ENCODE measurements around the gene WDR88.

The WDR88 gene

DNA sequence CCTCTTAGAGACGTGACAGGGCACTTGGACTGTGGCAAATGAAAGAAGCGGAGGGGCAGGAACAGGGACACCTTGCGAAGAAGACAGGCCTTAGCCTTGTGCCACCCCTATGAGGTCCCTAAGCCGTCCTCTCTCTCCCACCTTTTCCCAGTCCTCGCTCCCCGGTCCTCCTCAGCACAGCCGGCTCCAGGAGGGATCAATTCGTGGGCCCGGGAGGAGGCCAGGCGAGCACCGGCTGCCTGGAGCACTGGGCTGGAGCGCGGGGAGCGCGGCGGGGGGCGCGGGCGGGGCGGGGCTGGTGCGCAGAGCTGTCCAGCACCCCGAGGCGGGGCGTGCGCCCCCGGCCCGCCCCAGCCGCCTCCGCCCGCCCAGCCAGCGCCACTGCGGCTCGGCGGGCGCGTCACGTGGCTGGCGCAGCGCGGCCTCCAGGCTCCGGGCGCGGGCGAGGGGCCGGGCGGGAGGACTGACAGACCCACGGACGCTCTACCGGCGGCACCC lies 62.0 kb downstream of the WDR88 start, which contains the start of gene LRP3:
TSS of gene LRP3 (plus strand) at position 466 of the 498 bp plus-strand sequence. CDS start 456 bp downstream, outside the sequence.
- DNase-seq = peak in 6 of 10 donors; percentile 50 to 90 (median 74)
- intact Hi-C loops (cut with DNase I) = loop anchor here (1.0 kb wide), 1 partner anchor 17 kb away; no protein-coding TSS in a partner anchor

DNA sequence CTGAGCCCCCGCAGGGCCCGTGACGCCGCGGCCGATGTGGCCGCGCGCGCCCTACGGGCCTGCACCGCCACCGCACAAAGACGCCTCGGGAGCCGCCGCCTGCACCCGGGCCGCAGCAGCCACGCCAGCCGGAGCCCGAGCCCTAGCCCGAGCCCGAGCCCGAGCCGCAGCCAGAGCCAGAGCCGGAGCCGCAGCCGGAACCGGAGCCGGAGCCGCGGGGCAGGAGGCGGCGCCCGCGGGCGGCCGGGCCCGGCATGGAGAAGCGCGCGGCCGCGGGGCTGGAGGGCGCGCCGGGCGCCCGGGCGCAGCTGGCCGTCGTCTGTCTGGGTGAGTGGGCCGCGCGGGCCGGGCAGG lies 62.6 kb downstream of the WDR88 start:
- intact Hi-C loops (cut with DNase I) = loop anchor here (1.0 kb wide), 1 partner anchor 17 kb away; no protein-coding TSS in a partner anchor
- DNase-seq = peak in 3 of 10 donors; percentile 71 to 79 (median 76)

DNA sequence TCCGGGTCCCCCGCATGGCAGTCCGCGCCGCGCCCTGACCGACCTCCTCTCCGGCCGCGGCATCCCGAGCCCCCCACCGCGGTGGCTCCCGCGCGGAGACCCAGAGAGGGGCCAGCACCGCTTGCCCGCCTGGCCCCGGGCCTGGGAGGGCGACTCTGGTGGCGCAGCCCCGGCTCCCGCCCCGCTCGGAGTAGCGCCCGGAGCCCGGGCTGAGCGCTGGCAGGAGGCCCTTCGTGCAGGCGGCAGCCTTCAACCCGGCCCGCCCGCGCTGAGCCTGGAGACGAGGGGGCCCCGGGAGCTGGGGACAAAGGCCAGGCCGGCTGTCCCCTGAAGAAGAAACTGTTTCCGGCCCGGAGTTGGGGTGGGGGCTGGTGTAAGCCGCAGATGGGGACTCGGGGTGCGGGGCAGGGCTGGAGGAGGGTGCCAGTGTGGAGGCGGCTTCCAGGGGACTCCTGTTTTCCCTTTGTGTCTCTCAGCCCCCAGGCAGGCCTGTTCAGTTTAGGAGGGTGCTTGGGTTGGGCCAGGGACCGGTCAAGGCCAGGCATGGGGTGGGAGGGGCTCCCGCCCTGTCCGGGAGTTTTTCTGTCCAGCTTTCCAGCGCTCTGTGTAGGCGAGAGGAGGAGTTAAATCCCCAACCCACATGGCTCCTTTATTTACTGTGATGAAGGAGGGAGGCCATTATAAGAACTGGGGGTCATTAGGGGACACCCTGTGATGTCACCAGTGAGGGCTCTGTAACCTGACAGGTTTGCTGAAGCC lies 63.2 kb downstream of the WDR88 start:
- DNase-seq = peak in 3 of 10 donors; percentile 76 to 84 (median 82)

DNA sequence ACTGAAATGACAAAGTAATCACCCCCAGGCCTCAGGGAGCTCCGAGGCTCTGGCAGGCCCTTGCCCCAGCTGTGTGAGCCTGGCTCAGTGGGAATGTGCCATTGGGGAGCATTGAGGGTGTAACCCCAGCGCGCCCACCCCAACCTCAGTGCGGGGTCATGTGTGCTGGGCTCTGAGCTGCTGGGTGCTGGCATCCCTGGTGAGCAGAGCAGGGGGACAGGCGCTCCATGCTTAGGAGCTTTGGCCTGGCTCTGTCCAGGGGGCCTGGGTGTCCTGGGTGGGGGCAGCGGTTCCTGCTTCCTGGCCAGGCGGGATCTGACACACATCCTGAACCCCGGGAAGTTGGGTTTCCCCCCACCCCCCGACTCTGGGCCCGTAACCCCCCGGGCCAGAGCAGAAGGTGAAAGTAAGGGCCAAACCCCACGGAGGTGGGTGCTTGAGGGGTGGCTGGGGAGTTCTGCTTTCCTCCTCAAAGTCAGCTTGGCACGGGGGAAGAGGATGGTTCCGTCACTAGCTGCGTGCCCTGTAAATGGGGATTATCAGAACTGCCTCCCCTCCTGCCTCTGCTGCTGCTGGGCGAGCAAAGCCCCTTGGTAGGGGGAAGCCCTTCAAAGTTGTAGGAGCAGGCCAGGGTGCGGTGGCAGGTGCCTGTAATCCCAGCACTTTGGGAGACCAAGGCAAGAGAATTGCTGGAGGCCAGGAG lies 63.9 kb downstream of the WDR88 start:
- intact Hi-C loops (cut with DNase I) = no loop called here
- DNase-seq = peak in 3 of 10 donors; percentile 54 to 70 (median 66)

More for the DNA sequence above, 63.2 kb downstream of the WDR88 start:
- intact Hi-C loops (cut with DNase I) = loop anchor here (1.0 kb wide), 1 partner anchor 18 kb away; no protein-coding TSS in a partner anchor

DNA sequence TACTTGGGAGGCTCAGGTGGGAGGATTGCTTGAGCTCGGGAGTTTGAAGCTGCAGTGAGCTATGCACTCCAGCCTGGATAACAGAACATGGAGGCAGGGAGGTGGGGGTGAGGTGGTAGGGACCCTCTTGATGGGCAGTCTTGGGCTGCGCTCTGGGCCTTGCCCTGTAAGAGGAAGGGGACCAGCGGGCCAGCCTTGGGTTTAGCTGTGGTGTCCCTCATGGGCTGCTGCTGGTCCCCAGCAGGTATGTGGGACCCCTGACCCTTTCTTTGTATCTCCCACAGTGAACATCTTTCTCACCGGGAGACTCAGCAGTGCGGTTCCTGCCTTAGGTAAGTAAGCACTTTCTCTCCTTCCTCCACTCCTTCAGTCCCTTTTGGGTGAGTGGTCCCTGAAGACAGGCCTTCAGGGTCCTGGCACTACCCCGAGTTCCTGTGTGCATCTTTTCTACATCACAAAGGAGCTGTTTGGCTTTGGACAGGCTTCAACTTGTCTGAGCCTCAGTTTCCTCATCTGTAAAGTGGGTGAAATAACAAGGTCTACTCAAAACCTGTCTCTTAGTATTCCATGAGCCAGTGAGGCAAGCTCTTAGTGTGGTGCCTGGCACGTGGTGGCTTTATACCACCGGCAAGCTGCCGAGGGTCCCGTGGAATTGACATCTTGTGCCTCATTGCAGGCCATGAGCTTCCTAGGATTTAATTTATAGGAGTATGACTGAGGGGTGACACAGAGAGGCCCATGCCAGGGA lies 64.7 kb downstream of the WDR88 start:
- DNase-seq = peak in 2 of 10 donors; percentile 24 to 60
- intact Hi-C loops (cut with DNase I) = no loop called here

DNA sequence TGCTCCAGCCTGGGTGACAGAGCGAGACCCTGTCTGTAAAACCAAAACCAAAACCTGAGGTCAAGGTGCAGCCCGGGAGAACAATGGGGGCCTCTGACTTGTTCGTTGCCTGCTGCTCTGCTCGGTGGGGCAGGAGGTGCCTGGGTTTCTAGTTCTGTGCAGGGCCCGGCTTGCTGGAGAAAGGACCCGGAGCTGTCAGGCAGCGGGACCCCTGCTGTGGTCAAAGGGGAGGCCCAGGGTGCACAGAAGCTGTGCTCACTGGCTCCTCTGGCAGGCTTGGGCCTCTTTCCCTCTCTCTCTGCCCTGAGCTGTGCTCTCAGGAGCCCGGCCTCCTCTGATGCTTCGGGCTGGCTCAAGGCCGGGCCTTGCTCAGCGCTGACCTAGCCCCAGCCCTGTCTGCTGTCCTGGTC lies 65.7 kb downstream of the WDR88 start:
- intact Hi-C loops (cut with DNase I) = no loop called here
- no peak for DNase-seq

DNA sequence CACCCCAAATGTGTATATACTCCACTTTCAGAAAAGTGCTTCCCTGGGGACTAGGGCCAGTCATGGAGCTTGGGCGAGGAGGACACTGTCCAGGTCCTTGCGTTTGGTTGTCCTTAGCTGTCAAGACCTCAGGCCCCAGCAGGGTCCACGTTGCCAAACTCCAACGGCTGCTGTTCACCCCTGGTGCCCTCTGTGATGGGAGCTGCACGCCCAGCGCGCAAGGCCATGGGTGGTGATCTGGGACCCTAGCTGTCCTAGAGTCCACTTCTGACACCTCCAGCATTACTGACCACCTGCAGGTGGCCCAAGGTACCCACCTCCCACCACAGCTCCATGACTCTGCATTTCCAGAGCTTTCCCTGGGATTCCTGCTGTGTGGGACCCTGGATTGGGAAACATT lies 66.3 kb downstream of the WDR88 start:
- intact Hi-C loops (cut with DNase I) = no loop called here
- DNase-seq = no peak

DNA sequence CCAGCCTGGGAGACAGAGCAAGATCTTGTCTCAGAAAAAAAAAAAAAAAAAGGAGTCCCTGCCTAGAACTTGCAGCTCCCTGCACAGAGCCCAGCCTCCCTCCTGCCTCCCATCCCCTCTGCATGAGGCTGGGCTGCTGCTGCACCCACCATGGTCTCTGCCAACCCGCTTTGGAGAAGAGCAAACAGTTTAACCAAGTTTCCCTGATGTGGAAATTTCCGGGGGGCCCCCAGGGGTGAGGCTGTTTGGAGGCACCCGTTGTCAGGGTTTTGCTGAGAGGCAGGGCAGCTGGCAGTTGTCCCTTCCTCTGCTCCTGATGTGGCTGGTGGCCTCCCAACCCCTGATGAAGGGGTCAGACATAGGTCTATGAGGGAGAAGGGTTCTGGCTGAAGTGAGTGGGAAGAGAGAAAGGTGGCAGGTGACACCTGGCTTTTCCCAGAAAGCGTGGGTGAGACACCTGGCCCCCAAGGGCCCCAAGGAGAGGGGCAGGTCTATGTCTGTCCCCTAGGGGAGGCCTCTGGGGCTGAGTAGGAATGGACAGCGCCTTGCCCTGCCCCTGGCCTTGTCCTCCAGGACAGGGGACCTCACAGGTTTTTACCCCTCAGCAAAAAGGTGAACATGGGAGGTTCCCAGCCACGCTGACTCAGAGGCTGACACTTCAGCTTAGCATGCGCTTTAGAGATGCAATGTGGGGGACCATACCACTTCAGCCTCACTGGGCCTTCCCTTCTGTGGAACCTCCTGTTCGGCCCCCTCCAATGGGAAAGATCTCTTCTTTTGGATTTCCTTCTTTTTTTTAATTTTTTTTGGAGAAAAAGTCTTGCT lies 67.7 kb downstream of the WDR88 start:
- intact Hi-C loops (cut with DNase I) = no loop called here
- DNase-seq = no peak

DNA sequence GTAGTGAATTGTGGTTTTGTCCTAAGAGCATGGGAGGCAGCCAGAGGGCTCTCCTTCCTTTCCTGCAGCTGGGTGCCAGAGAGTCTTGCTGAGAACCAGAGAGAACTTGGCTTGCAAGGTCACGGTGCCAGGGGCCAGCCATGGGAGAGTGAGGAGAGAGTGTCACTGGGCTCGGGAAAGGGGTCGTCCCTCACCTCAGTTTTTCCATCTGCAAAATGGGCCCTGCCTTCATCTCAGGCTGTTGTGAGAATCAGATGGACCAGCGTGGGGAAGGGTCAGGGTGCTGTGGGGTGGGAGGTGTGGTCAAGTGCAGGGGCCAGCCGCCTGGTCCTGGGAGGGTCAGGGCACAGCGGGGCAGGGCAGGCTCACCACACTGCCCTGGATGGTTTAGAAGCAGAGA lies 69.6 kb downstream of the WDR88 start:
- intact Hi-C loops (cut with DNase I) = no loop called here
- peak in 1 of 10 donors; percentile 48 for DNase-seq

DNA sequence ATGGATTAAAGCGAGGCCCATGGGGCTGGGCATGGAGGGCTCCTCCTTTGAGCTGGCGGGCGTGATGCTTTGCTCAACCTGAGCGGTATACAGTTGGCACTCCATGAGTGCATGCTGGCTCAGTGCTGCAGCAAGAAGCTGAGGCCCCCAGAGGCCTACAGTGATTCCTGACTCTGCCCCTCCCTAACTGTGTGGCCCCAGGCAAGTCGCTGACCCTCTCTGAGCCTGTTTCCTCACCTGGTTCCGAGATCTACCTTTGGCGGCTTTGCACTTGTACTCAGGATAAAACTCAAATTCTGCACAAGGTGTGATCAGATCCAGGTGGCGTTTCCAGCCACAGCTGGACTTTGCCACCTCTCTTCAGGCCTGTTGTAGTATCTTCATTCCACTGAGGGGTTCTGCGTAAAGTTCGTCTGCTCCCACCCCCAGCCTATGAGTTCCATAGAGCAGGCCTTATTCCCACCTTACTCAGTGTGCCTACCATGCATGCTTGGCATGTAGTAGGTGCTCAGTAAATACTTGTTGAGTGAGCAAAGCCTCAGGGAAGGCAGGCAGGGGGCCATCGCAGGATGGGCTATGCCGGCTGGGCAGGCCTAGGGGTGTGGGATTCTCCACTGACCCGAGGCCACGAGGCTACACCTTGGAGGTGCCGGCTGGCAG lies 70.1 kb downstream of the WDR88 start:
- intact Hi-C loops (cut with DNase I) = no loop called here
- no peak for DNase-seq

DNA sequence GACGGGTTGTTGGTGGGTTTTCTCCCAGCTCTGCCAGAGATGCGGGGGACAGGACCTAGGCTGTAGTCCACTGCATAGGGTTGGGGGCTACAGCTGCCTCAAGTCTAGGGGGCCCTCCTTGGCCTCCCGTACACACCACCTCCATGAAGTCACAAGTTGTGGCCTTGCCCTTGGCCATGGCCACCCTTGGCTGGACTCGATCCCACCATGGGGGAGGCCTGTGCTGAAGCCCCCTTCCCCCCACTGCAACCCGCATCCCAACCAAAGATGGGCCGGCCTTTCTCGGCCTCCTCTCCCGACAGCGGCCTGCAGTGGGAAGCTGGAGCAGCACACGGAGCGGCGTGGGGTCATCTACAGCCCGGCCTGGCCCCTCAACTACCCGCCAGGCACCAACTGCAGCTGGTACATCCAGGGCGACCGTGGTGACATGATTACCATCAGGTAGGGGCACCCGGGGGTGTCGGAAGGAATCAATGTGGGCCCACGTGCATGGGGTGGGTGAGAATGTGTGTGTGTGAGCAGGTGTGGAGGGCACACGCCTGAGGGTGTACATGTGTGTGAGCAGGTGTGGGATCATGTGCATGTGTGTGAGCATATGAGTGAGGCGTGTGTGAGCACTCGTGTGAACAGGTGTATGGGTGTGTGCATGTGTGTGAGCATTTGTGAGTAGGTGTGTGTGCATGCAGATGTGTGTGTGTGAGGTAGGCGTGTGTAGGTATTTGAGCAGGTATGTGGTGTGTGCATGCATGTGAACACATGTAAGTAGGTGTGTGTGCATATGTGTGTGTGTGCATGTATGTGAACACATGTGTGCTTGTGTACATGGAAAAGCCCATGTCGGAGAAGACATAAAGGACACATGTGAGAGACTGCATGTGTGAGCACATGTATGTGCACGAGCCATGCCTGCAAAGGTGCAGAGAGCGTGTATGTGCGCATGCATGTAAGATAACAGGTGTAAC lies 70.9 kb downstream of the WDR88 start:
- intact Hi-C loops (cut with DNase I) = no loop called here
- peak in 2 of 10 donors; percentile 61 to 74 for DNase-seq

DNA sequence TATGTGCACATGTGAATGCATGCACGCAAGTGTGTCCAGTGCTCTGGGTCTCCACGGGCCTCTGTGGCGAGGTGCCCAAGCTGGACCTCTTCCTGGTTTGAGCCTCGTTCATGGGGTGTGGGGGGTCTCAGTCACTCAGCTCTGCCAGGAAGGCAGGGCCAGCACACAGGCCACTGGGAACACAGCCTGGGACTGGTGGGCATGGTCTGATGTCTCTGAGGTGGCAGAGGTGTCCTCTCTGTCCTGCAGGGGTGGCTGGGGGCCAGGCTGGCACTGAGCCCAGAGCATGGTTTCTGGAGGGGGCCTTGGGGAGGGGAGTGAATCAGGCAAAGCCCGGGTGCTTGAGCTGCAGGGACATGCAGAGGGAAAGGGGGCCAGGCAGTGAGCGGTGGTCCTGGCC lies 71.6 kb downstream of the WDR88 start:
- intact Hi-C loops (cut with DNase I) = no loop called here
- DNase-seq = peak in 3 of 10 donors; percentile 63 to 79 (median 63)

DNA sequence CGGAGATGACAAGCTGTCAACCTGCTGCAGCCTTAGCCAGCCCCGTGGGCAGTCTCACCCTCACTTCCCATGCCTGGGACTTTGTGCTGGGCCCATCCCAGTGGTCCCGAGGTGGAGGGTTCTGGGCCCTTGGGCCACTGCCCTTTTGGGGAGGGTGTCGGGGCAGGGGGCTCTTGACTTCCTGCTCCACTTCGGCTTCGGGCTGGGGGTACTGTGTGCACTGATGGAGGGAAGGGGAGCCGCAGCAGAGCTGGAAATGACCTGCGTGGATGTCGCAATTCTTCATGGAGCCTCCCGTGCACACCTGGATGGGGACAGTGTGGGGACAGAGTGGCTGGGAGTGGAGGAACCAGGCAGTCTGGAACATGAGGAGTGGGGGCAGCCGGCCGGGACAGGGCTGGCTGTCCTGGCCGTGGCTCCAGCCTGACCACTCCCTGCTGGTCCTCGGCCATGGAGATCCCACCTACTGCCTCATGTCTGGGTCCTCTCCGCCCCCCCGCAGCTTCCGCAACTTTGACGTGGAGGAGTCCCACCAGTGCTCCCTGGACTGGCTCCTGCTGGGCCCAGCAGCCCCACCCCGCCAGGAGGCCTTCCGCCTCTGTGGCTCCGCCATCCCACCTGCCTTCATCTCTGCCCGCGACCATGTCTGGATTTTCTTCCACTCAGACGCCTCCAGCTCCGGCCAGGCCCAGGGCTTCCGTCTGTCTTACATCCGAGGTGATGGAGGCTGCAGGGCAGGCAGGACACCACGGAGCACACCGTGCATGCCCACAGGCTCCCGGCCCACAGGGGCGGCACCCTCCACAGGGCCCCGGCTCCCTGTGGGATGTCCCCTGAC lies 72.4 kb downstream of the WDR88 start:
- intact Hi-C loops (cut with DNase I) = no loop called here
- DNase-seq = peak in 3 of 10 donors; percentile 66 to 80 (median 80)

DNA sequence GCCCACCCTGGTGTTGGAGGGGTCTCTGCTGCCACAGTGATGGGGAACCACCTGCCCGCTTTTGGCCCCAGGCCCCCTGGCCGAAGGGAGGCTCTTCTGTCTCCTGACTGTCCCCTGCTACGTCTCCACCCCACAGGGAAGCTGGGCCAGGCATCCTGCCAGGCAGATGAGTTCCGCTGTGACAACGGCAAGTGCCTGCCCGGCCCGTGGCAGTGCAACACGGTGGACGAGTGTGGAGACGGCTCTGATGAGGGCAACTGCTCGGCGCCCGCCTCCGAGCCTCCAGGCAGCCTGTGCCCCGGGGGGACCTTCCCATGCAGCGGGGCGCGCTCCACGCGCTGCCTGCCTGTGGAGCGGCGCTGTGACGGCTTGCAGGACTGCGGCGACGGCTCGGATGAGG lies 73.2 kb downstream of the WDR88 start:
- DNase-seq = peak in 3 of 10 donors; percentile 69 to 84 (median 73)
- intact Hi-C loops (cut with DNase I) = no loop called here

DNA sequence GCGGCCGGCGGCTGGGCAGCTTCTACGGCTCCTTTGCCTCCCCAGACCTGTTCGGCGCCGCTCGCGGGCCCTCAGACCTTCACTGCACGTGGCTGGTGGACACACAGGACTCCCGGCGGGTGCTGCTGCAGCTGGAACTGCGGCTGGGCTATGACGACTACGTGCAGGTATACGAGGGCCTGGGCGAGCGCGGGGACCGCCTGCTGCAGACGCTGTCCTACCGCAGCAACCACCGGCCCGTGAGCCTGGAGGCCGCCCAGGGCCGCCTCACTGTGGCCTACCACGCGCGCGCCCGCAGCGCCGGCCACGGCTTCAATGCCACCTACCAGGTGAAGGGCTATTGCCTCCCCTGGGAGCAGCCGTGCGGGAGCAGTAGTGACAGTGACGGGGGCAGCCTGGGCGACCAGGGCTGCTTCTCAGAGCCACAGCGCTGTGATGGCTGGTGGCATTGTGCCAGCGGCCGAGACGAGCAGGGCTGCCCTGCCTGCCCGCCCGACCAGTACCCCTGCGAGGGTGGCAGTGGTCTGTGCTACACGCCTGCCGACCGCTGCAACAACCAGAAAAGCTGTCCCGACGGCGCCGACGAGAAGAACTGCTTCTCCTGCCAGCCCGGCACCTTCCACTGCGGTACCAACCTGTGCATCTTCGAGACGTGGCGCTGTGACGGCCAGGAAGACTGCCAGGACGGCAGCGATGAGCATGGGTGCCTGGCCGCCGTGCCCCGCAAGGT lies 73.8 kb downstream of the WDR88 start:
- intact Hi-C loops (cut with DNase I) = no loop called here
- peak in 3 of 10 donors; percentile 72 to 84 (median 83) for DNase-seq

DNA sequence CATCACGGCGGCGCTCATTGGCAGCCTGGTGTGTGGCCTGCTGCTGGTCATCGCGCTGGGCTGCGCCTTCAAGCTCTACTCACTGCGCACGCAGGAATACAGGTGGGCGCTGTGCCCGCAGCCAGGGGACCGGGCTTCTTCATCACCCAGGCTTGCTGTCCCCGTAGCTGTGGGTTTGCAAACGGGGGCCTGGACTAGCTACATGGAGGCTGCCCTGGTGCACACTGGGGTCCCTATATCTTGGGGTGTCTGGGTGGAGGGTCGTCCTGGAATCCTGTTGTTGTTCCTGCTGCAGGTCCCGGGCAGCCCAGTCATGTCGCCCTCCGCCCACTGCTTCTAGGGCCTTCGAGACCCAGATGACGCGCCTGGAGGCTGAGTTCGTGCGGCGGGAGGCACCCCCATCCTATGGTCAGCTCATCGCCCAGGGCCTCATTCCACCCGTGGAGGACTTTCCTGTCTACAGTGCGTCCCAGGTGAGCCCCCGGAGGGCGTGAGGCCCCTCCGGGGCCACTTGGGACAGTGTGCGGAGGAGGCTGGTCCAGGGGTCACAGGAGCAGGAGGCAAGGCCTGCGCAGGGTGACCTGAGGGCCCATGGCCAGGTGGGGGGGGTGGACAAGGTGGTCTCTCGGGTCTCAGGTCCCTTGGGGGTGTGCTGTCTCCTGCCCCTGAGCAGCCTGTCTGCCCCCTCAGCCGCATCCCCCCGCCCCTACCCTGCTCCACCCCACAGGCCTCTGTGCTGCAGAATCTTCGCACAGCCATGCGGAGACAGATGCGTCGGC lies 74.5 kb downstream of the WDR88 start:
- DNase-seq = peak in 2 of 10 donors; percentile 64 to 68
- intact Hi-C loops (cut with DNase I) = no loop called here

Data from posterior cingulate gyrus (tissue), 11 donors.